OCI-LY1 (cell line): ENCODE results near the gene CLTRN.

Source experiments
- H2AFZ ChIP-seq: fragments of 200-600 bp; sonication (generic), shearing (Covaris generic); 2 replicates; pipeline ENCODE4 v1.6.0; 2014; ENCODE audit warnings: antibody characterized with exemption, mild to moderate bottlenecking, low read length
- H3F3A ChIP-seq: fragments of 200-600 bp; sonication (generic), shearing (Covaris generic); 2 replicates; pipeline ENCODE4 v1.6.0; 2014; ENCODE audit warnings: mild to moderate bottlenecking, antibody characterized with exemption, low read length, moderate library complexity; ENCODE audit not compliant: insufficient read depth
- H3K27ac ChIP-seq: fragments of 200-600 bp; sonication (generic); 2 replicates; pipeline ENCODE4 v1.5.1; 2014; ENCODE audit warnings: low read length, mixed run types, mild to moderate bottlenecking, low read depth; ENCODE audit not compliant: poor library complexity, severe bottlenecking
- H3K27me3 ChIP-seq: fragments of 200-600 bp; sonication (generic); 2 replicates; pipeline ENCODE4 v1.6.0; 2014; ENCODE audit warnings: antibody characterized with exemption, mild to moderate bottlenecking, low read length, moderate library complexity; ENCODE audit not compliant: insufficient read depth
- H3K36me3 ChIP-seq: fragments of 200-600 bp; sonication (generic); 2 replicates; pipeline ENCODE4 v1.6.1; 2014; ENCODE audit warnings: mild to moderate bottlenecking, antibody characterized with exemption, low read length, moderate library complexity, mixed read lengths; ENCODE audit not compliant: insufficient read depth
- H3K4me1 ChIP-seq: fragments of 200-600 bp; sonication (generic); 2 replicates; pipeline ENCODE4 v1.5.1; 2014; ENCODE audit warnings: mild to moderate bottlenecking, low read length, moderate library complexity; ENCODE audit not compliant: insufficient read depth, severe bottlenecking
- H3K4me2 ChIP-seq: fragments of 200-600 bp; sonication (generic), shearing (Covaris generic); 2 replicates; pipeline ENCODE4 v1.6.1; 2014; ENCODE audit warnings: low read length
- H3K4me3 ChIP-seq: fragments of 200-600 bp; sonication (generic); 2 replicates; pipeline ENCODE4 v1.5.1; 2014; ENCODE audit warnings: low read length, low read depth, mild to moderate bottlenecking, mixed read lengths; ENCODE audit not compliant: poor library complexity, severe bottlenecking
- H3K79me2 ChIP-seq: fragments of 200-600 bp; shearing (Covaris generic); 2 replicates; pipeline ENCODE4 v1.6.1; 2016; ENCODE audit warnings: mixed run types, low read length, mixed read lengths; ENCODE audit not compliant: insufficient read depth
- H3K9ac ChIP-seq: fragments of 200-600 bp; sonication (generic), shearing (Covaris generic); 2 replicates; pipeline ENCODE4 v1.6.1; 2014; ENCODE audit warnings: mild to moderate bottlenecking, low read length, mixed read lengths
- H3K9me2 ChIP-seq: fragments of 200-600 bp; sonication (generic), shearing (Covaris generic); 2 replicates; pipeline ENCODE4 v1.6.1; 2014; ENCODE audit warnings: low read depth, mild to moderate bottlenecking, low read length, mixed read lengths
- H3K9me3 ChIP-seq: fragments of 200-600 bp; shearing (Covaris generic); 2 replicates; pipeline ENCODE4 v1.6.1; 2014; ENCODE audit warnings: low read length, mixed read lengths
- H4K20me1 ChIP-seq: fragments of 200-600 bp; sonication (generic), shearing (Covaris generic); 2 replicates; pipeline ENCODE4 v1.6.0; 2016; ENCODE audit warnings: mild to moderate bottlenecking, low read length; ENCODE audit not compliant: insufficient read depth
- EZH2 ChIP-seq: fragments of 200-600 bp; sonication (generic), shearing (Covaris generic); IDR thresholded peaks from 2 replicates; pipeline ENCODE4 v1.8.0; 2017; ENCODE audit warnings: borderline replicate concordance, mixed run types, mild to moderate bottlenecking, antibody characterized with exemption, low read length, moderate library complexity, mixed read lengths
- TF ChIP-seq, protein P1 (sequence below): fragments of 200-600 bp; sonication (generic), shearing (Covaris generic); IDR thresholded peaks from 2 replicates; pipeline ENCODE4 v1.5.1; 2017; ENCODE audit warnings: mild to moderate bottlenecking, antibody characterized with exemption, low read length, moderate library complexity, mixed read lengths

CLTRN gene

DNA sequence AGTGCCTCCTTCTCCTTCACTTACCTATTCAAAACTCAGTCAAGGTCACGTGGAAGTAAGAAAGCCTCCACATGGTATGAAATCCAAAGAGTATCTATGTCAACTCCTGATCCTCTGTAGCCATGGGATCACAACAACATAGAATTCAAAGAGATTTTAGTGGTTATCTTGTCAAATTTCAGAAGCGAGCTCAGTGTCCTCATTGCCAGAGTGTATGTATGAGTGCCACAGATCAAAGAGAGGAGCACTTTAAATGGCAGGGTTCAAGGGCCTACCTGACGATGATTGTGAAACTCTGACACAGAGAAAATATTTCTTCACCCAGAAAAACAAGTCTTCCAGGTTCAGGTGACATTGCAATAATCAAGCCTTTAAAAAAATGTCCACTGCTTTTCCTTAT is 62.7 kb downstream of the CLTRN start:
- Histone ChIP-seq H3F3A (no peaks in the 10 kb centered on the region), H3K4me3 (no peak overlapping the region), H3K9me3 (no peaks in the 10 kb centered on the region), H3K4me1 (no peaks in the 10 kb centered on the region), H4K20me1 (no peaks in the 10 kb centered on the region), H3K27me3 (no peaks in the 10 kb centered on the region), H3K36me3 (no peaks in the 10 kb centered on the region), H3K9me2 (no peaks in the 10 kb centered on the region), H3K27ac (no peak overlapping the region), H3K79me2 (no peaks in the 10 kb centered on the region), H3K4me2 (no peak overlapping the region), H2AFZ (no peak overlapping the region), H3K9ac (no peak overlapping the region)
- TF ChIP-seq EZH2: no peak
- TF ChIP-seq, protein P1, sequence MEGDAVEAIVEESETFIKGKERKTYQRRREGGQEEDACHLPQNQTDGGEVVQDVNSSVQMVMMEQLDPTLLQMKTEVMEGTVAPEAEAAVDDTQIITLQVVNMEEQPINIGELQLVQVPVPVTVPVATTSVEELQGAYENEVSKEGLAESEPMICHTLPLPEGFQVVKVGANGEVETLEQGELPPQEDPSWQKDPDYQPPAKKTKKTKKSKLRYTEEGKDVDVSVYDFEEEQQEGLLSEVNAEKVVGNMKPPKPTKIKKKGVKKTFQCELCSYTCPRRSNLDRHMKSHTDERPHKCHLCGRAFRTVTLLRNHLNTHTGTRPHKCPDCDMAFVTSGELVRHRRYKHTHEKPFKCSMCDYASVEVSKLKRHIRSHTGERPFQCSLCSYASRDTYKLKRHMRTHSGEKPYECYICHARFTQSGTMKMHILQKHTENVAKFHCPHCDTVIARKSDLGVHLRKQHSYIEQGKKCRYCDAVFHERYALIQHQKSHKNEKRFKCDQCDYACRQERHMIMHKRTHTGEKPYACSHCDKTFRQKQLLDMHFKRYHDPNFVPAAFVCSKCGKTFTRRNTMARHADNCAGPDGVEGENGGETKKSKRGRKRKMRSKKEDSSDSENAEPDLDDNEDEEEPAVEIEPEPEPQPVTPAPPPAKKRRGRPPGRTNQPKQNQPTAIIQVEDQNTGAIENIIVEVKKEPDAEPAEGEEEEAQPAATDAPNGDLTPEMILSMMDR: no peak

GRCh38 chrX:15600745-15601144 is 63.9 kb downstream of the CLTRN start, which contains the start of gene ACE2:
ACE2 (minus strand) TSS chrX:15600960; CDS start chrX:15600911, 49 bp downstream.
- no peaks in the 10 kb centered on the region for H3K36me3 ChIP-seq
- no peak within 1 kb of the TSS for H3K9ac ChIP-seq
- no peaks in the 10 kb centered on the region for H3K4me1 ChIP-seq
- TF ChIP-seq, protein P1: no peak
- TF ChIP-seq EZH2: no peak
- H3K27me3 ChIP-seq: no peaks in the 10 kb centered on the region
- H4K20me1 ChIP-seq: no peaks in the 10 kb centered on the region
- H3K79me2 ChIP-seq: no peaks in the 10 kb centered on the region
- H3K9me2 ChIP-seq: no peaks in the 10 kb centered on the region
- no peaks in the 10 kb centered on the region for H3F3A ChIP-seq
- H3K9me3 ChIP-seq: no peaks in the 10 kb centered on the region
- no peak within 1 kb of the TSS for H3K4me3 ChIP-seq
- no peak within 1 kb of the TSS for H2AFZ ChIP-seq
- H3K4me2 ChIP-seq: no peak within 1 kb of the TSS
- H3K27ac ChIP-seq: no peak within 1 kb of the TSS

DNA sequence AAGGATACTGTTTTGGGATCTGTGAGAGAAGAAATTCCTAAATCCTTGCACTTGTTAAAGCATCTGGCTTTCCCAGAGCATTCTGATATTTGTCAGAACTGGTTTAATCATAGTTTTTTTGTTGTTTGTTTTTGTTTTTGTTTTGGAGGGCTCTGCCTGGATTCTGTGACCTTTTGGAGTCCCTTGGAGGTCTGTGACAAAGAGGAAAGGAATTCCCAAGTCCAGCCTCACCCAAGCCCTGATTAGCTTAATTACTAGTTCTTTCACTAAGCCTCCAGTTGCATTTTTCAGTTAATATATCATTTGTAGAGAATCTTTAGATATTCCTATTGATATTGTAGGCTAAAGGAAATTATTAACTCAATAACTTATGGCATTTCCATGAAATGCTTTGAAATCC is 64.6 kb downstream of the CLTRN start:
- no peak overlapping the region for H3K4me3 ChIP-seq
- TF ChIP-seq, protein P1: no peak
- TF ChIP-seq EZH2: no peak
- no peaks in the 10 kb centered on the region for H3F3A ChIP-seq
- H3K27me3 ChIP-seq: no peaks in the 10 kb centered on the region
- H3K27ac ChIP-seq: no peak overlapping the region
- no peak overlapping the region for H3K9ac ChIP-seq
- H3K4me1 ChIP-seq: no peaks in the 10 kb centered on the region
- no peaks in the 10 kb centered on the region for H4K20me1 ChIP-seq
- H3K9me2 ChIP-seq: no peaks in the 10 kb centered on the region
- H3K79me2 ChIP-seq: no peaks in the 10 kb centered on the region
- H3K36me3 ChIP-seq: no peaks in the 10 kb centered on the region
- H2AFZ ChIP-seq: no peak overlapping the region
- no peak overlapping the region for H3K4me2 ChIP-seq
- H3K9me3 ChIP-seq: no peaks in the 10 kb centered on the region
